Measurements from ENCODE around the gene OR10P1.
A peak's percentile ranks its signal among the peaks of the same experiment; 100 is the strongest.
"Not testable (repeated sequence)": the region's sequence is repeated elsewhere in the genome, so short reads cannot be mapped to it uniquely, and the experiment has no call there.

The OR10P1 gene, protein sequence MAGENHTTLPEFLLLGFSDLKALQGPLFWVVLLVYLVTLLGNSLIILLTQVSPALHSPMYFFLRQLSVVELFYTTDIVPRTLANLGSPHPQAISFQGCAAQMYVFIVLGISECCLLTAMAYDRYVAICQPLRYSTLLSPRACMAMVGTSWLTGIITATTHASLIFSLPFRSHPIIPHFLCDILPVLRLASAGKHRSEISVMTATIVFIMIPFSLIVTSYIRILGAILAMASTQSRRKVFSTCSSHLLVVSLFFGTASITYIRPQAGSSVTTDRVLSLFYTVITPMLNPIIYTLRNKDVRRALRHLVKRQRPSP

DNA sequence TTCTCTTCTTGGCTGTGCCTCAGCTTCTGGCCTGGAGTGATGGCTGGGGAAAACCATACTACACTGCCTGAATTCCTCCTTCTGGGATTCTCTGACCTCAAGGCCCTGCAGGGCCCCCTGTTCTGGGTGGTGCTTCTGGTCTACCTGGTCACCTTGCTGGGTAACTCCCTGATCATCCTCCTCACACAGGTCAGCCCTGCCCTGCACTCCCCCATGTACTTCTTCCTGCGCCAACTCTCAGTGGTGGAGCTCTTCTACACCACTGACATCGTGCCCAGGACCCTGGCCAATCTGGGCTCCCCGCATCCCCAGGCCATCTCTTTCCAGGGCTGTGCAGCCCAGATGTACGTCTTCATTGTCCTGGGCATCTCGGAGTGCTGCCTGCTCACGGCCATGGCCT lies at the start of gene OR10P1:
OR10P1 (plus strand) TSS at position 40 of the 400 bp plus-strand sequence; CDS start at position 40, 0 bp downstream.
- DNase-seq = no peak

DNA sequence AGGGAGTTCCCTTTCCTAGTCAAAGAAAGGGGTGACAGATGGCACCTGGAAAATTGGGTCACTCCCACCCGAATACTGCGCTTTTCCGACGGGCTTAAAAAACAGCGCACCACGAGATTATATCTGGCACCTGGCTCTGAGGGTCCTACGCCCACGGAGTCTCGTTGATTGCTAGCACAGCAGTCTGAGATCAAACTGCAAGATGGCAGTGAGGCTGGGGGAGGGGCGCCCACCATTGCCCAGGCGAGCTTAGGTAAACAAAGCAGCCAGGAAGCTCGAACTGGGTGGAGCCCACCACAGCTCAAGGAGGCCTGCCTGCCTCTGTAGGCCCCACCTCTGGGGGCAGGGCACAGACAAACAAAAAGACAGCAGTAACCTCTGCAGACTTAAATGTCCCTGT lies 46.5 kb upstream of the OR10P1 start:
- not testable (repeated sequence) for DNase-seq

DNA sequence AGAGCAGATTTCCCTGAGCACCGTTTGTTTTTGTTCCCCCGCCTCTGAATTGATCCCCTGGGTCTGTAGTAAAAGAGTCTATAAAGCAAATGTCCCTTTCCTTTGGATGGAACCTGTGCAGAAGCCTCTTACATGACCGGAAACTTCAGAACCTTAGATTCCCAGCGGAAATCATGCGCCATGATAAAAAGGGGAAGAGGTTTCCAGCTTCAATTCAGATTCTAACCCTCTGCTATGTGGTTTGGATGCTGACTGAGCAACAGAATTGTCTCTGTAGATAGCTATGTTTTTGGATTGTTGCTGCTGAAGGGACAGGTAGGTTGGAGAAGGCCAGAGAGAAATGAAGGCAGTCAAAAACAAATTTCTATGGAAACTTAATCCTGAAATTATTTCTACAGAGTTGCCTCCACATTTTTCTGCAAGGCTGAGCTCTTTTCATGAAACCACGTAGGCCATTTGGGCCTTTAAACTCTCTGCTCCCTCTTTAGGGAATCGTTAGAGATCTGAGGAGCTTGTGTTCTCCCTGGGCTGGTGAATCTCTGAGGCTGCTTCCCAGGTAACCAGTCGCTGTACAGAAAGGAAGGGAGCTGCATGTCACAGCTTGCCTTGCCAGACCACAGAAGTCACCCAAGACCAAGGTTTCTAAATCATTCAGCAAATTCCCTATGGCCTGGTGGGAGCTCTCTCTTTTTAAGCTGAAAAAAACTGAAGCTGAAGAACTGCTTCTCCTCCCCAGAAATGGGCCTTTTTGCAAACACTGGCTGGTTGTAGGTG lies 28.7 kb upstream of the OR10P1 start:
- DNase-seq = no peak

DNA sequence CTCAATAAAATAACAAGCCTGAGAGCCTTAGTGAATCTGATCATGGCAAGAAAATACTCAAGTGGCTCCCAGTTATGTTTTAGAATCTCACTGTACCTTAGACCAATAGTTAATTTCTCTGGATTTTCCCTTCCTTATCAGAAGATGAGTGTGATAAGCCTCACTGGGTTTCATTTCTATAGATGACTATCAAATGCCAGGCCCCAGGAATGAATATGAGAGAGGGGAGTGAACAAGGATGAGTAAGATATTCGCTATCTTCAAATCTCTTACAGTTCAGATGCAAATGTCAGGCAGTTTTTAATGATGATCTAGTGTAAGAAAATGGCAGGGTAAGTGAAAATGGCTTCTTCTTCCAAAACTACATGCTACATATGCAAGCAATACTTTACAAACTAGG lies 26.1 kb upstream of the OR10P1 start:
- no peak for DNase-seq

DNA sequence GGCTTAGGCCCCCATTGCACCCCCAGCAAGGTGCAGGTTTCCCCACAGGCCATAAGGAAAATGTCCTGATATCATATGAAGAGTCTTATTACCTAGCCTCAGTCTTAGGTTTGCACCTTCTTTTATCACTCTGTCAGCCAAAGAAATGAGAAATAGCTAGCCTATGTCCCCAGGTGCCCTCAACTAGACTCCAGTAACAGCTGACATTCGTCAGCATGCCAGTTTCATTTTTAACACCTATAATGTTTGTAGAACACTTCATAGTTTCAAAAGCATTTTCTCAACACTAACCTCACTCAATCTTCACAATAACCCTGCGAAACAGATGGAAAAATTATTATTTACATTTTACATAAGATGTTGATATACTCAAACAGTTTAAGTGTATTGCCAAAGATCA lies 24.0 kb upstream of the OR10P1 start:
- no peak for DNase-seq

DNA sequence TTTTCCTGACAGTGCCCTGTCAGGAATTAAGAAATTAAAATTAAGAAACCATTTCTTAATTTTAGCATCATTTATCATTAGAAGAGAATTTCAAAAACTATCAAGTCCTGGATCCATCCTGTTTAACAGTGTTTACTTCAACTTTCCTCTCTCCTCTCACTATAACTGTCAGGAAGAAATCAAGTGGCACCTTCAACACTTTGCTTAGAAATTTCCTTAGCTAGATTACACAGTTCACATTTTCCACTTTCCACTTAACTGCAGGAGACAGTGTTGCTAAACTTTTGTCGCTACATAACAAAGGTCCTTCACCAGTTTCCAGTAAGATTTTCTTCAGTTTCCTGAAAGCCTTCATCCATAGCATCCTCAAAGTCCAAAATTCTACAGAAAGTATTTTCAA lies 21.9 kb upstream of the OR10P1 start:
- no peak for DNase-seq

DNA sequence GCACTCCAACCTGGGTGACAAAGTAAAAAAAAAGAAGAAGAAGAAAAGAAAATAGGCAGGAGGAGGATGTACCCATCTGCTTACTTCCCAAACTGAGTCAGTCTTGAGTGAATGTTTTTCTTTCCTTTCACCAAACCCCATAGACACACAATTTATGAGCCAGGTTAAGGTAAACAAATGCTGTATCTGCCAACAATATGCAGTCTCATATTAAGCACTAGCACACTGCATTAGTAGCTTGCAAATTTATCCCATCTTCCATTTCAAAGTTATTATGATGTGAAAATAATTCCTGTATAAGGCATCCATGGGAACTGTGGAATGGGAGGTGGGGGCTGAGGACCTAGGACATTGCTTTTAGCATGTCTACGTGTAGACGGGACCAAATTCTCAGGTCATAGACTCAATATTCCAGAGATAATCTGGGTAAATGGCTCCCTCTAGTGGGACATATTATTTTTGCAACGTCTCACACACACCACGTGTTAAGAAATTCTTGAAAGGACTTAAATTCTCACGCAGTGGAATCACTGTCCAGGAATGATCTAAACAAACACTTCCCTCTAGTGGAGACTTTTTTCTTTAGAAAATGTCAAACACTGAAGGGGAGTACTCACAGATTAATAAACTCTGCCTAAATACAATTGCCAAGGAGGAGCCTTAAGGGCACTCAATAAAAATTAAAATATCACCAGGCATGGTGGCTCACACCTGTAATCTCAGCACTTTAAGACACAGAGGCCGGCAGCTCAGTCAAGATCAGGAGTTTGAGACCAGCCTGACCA lies 17.1 kb upstream of the OR10P1 start:
- DNase-seq = peak; percentile 67

DNA sequence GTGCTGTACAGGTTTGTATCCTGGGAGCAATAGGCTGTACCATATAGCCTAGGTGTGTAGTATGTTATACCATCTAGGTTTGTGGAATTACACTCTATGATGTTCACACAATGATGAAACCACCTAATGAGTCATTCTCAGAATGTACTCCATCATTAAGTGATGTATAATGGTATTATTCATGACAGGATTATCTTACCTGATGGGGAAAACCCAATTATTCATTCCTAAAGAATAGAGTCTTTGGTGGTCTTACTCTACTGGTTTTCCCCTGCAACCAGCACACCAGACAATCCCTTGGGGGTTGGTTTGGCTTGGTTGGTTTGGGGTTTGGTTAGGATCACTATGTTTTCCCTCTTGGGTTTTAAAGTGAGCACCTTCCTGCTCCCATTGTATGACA lies 12.6 kb upstream of the OR10P1 start:
- peak; percentile 27 for DNase-seq

DNA sequence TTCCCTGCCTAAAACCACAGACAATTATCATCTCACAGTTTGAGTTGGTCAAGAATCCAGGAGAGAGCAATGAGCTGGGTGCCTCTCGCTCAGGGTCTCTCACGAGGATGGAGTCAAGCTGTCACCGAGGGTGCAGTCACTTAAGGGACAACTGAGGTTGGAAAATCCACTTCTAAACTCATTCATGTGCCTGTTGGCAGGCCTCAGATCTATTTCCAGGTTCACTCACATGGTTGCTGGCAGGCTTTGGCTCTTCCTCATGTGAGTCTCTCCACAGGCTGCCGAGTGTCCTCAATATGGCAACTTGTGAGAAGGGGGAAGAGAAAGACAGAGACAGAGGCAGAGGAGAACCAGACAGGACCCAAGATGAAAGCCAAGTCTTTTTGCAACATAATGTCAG lies 10.5 kb upstream of the OR10P1 start:
- no peak for DNase-seq

DNA sequence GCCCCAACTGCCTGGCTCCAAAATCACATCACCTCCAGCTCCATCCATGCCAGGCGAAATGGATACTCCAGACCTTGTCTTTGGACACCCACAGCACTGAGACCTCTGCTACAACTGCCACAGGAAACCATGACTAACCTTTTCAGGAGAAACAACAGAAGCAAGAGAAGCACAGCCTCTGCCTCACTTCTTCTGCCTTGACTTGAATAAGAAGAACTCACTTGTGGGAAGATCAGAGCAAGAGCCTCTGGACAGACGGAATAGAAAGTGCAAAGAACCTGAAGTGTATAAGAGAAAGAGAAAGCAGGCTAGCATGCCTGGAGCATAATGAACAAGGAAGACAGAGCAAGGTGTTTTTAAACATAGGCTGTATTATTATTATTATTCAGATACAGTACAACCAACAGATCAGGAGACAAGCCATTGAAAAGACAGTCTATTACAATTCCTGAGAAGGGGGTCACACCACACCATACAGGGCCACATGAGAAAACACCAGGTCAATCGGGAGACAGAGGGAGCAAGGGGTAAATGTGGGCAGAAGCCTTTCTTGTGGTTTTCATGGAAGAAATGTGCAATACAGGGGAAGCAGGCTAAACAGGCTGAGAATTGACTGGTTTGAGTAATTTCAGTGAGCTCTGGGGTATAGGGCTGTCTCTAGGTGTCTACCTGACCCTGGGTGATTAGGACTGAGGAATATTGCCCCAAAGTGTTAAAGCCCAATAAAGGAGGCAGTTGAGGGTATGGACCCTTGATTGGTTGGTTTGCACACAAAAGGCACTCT lies 7.4 kb upstream of the OR10P1 start:
- DNase-seq = no peak

DNA sequence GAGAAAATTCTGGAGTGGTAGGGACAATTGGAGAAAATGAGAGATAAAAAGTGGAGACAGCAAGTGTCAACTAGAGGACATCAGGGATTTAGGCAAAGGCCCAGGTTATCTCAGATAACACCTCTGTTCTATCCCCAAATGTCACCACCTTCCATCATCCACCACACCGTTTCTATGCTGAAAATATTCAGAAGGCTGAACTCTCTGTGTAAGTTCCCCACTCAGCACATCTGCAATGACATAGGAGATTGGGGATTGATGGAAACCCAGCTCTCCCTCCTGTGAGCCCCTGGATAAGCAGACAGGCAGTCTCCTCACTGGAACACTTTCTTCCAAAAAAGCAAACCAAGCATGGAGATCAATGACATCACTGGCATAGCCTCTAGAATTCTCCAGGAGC lies 5.6 kb upstream of the OR10P1 start:
- DNase-seq = no peak

DNA sequence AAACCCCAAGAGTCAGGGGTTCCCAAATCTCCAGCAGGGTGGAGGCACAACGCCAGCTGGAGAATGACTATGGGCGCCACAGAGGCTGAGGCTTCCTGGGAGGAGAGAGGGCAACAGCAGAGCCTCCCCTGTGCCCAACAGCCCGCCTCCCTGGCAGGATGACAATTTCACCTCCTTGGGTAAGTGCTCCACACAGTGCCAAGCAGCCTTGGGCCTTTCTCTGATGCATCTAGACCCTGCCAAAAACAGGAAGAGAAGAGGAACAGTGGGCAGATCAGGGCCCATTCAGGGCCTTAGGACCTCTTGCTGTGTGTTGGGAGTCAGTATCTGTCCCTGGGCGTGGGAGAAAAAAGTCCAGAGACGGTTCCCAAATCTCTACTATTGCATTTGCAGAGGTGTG lies 5.0 kb upstream of the OR10P1 start:
- no peak for DNase-seq

DNA sequence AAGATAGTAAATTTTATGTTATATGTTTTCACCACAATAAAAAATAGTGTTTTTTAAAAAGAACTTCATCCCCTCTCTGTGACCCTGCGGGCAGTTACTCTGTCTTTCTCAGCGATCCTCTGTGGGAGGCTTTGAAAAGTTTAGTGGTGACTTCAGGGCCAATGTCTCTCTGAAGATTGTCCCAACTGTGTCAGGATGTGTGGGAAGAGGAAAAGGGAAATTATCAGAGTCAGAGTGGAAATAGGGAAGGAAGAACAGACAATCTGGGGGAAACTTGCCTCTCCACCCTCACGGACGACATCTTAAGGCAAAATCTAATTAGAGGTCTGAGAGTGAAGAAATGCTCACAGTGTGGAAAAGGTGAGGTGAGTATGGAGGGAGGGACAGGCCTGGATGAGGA lies 3.5 kb upstream of the OR10P1 start:
- DNase-seq = no peak

DNA sequence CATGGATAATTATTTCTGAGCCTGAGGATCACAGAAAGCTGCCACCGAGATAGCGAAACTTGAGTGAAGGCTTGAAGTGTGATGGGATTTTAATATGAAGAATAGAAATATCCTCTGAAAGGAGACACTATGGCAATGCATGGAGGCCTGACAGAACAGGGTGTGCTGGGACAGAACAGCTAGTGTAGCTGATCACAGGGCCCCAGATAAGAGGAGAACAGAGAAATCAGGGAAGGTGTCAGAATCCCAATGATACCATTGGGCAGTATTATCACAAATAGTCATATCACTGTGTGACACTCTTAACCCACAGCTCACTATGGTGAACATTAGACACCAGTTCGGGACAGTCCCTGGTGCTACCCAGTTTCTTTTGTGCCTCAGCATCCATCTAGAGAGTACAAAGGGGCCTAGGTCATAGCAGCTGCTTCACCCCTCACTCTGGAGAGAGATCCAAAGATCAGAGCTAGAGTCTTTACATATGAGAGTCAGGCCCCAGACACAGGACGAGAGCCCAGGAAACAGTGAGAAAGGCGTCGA lies 506 bp upstream of the OR10P1 start:
- no peak for DNase-seq

DNA sequence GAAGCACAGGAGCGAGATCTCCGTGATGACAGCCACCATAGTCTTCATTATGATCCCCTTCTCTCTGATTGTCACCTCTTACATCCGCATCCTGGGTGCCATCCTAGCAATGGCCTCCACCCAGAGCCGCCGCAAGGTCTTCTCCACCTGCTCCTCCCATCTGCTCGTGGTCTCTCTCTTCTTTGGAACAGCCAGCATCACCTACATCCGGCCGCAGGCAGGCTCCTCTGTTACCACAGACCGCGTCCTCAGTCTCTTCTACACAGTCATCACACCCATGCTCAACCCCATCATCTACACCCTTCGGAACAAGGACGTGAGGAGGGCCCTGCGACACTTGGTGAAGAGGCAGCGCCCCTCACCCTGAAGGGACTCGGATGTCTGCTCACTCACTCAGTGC lies 775 bp downstream of the OR10P1 start:
- DNase-seq = peak; percentile 40

DNA sequence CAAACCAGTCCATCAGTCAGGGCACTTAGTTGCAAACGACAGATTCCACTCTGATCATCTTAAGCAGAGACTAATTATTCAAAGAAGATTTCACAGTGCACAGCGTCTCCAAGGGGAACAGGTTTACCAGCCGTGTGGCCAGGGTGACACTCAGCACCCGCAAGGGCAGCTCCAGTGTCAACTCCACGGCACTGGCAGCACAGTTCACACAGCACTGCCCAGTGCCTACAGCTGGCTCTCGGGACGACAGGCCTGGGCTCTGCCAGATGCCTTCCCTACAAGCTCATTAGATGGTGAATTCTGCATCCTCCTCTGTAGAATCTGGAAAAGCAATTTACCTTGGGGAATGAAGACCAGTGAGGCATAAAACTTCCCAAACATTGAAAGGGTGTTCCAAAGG lies 4.9 kb downstream of the OR10P1 start:
- no peak for DNase-seq

DNA sequence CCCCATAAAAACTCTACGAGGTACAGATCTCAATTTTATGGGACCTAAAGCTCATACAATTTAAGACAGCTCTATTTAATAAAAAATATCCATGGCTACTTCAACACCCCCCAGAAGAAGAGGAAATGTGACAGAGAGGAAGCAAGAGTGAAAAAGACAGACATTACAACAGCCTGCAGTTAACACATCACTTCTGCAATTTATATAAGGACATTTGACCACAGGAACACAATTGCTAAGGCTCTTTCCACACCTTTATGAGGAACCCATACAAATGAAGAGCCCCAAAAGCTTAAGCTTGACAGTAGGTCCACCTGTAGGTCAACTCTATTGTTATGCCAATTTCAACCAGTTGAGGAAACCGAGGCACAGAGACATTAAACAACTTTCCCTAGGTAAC lies 5.6 kb downstream of the OR10P1 start:
- no peak for DNase-seq

DNA sequence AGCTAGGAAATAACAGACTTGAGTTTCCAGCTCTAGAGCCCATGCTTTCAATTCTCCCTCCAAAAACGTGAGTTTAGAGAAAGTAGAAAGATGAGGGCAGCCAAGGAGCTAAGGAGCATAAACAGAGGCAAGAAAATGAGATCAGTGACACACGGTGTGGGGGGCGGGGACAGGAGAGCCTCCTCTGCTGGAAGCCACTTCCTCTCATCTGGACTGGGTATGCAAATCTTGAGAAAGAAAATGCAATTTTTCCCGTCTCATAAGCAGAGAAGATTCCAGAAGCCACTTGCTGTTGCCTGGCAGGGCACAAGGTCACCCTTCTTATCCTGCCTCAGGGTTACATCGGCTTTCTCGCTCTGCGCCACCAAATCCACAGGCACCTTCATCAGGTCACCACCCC lies 6.0 kb downstream of the OR10P1 start:
- DNase-seq = no peak

DNA sequence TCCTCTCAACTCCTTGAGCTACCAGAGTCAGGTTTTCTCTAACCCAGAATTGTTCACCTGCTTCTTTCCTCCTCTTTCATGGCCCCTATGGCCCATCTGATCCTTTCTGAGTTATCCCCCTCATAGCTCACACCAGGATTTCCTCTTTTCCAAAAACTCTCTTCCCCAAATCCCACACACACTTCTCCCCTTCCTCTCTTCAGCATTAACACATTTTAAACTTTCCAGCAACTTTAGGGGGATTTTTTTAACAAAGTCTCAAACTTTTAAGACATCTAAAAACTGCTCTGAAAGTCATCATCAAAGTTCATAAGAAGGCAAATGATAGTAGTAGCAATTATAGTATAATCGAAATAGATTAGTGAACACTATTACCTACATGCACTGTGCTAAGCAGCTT lies 7.9 kb downstream of the OR10P1 start:
- DNase-seq = no peak

DNA sequence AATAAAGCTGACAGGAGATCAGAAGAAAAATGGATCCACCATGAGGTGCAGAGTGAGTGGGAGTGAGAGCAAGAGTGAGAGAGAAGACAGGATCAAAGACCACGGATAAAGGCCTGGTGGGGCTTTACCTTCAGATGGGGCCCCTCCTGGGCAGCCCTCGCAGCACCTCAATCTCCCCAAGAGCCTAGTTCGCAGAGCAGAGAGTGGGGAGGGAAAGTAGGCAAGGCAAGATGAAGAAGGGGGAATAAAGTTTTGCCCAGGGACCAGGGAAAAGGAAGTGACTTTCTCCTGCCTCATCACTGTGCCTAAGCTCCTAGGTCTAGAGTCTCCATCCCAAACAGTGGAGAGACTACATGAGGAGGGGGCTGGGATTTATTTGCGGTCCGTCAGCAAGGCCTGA lies 10.3 kb downstream of the OR10P1 start:
- no peak for DNase-seq

DNA sequence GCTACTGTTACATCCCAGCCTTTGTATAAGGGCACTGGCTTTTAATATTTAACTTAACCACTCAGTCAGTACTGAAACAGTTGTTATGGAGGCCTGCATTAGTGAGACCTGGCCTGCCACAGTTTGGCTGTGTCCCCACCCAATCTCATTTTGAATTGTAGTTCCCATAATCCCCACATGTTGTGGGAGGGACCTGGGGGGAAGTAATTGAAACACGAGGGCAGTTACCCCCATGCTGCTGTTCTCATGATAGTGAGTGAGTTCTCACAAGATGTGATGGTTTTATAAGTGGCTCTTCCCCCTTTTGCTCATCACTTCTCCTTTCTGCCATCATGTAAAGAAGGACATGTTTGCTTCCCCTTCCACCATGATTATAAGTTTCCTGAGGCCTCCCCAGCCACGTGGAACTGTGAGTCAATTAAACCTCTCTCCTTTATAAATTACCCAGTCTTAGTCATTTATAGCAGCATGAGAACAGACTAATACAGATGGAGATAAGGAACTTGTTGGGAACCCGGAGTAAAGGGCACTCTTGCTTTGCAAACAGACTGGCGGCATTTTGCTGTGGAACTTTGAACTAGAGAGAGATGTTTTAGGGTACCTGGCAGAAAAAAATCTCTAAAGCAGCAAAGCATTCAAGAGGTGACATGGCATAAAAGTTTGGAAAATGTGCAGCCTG lies 14.1 kb downstream of the OR10P1 start:
- DNase-seq = not testable (repeated sequence)

DNA sequence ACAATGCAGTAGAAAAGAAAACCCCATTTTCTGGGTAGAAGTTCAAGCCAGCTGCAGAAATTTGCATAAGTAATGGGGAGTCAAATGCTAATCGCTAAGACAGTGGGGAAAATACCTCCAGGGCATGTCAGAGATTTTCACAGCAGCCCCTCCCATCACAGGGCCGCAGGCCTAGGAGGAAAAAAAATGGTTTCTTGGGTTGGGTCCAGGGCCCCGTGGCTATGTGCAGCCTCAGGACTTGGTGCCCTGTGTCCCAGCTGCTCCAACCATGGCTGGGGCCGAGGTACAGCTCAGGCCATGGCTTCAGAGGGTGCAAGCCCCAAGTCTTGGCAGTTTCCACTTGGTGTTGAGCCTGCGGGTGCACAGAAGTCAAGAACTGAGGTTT lies 14.6 kb downstream of the OR10P1 start:
- no peak for DNase-seq
